Measurements from ENCODE around the gene TADA1.
"Not testable (repeated sequence)": the region's sequence is repeated elsewhere in the genome, so short reads cannot be mapped to it uniquely, and the experiment has no call there.

Gene TADA1

DNA sequence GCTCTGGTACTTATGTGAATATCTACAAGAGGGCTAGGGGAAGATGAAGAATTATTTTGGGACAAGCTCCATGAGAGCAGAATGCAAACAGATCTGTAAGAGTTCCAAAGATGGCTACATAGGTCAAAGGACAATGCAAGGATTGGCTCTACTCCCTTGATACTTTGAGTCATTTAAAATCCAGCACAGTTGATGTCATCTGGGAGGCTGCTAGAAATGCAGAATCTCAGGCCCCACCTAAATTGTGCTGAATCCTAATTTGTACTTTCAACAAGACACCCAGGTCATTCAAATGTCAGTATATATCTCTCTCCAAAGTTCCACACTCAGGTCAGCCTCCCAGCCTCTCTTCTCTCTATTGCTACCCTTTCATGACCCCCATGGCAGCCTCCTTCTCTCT lies 23.7 kb upstream of the TADA1 start:
- FAIRE-seq (no peak), DNase-seq (ENCODE audit: insufficient read length, low spot score) (no peak)

DNA sequence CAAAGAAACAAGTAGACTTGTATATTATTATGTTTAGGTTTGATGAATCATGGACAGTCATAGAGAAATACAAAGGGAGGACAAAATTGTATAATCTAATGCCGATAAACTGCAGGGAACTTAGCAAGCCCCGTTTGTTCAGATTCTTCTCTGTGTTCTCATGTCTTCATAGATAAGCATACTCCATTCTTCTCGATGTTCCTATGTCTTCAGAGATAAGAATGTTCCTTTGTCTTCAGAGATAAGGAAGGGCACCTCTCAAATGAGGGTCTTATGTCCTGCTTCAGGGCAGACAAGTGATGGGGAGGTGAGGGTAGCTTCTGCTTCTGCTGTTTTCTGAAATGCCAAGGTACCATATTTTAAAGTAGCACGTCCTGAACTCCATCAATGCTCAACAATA lies 19.7 kb upstream of the TADA1 start:
- FAIRE-seq (no peak), DNase-seq (ENCODE audit: insufficient read length, low spot score) (no peak)

DNA sequence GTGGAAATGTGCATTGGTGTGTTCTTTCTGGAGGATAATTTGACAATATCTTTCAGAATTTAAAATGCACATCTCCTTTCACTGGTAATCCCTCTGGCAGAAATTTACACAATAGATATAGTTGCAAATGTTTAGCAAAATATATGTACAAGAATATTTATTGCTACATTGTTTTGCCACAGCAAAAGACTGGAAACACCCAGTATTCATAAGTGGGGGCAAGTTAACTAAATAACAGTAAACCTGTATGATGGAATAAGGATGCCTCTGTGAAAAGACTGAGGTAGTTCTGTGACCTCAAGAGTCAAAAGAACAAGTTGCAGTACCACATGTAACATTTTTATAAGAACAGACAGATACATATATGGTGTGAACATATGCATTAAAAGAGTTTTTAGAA lies 13.7 kb upstream of the TADA1 start:
- FAIRE-seq (no peak), DNase-seq (ENCODE audit: insufficient read length, low spot score) (no peak)

DNA sequence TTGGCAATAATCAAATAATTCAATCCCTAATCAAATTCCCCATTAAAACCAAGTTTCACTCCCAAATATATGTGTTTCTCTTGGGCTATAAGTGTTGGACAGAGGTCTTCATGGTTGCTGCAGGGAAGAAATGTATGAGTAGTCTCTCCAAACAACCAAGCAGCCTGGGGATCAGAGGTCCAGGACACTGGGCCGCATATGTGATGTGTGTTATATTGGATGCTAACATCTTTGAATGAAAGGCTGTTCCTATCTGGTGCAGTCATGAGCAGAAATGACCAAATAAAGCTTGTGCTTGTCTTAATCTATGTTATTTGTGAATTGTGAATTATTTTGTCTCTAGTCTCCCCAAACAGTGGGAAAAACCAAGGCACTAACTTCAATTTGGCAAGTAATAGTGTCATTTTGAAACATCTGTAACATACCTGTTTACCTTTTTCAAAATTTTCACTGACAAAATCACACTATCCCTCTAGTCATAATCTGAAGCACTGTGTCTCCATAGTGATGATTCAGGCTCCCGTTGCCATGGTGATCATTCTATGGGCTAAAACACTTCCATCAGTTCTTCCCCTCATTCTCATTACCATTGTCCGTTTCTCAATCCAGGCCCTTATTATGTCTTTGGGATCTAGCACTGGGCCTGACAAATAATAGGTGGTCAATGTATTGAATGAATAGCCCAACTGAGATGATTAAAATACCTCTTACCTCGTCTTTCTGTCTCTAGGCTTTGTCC lies 12.5 kb upstream of the TADA1 start:
- no peak for DNase-seq (ENCODE audit: insufficient read length, low spot score)
- FAIRE-seq: no peak

DNA sequence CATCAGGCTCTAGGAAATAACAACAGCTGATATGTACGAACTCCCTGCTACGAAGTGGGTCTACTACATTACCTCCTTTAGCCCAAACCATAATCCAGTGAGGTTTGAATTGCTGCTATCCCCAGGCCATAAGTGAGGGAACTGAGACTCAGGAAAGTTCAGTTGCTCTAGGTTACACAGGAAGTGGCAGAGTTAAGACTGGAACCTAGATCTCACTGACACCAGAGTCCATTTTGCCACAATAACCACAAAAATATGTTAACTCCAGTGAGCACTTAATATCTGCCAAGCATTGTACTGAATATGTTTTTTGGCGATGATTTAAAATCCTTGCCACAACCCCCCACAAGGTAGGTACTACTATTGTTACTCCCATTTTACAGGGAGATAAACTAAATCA lies 8.9 kb upstream of the TADA1 start:
- FAIRE-seq: no peak
- DNase-seq (ENCODE audit: insufficient read length, low spot score): no peak

DNA sequence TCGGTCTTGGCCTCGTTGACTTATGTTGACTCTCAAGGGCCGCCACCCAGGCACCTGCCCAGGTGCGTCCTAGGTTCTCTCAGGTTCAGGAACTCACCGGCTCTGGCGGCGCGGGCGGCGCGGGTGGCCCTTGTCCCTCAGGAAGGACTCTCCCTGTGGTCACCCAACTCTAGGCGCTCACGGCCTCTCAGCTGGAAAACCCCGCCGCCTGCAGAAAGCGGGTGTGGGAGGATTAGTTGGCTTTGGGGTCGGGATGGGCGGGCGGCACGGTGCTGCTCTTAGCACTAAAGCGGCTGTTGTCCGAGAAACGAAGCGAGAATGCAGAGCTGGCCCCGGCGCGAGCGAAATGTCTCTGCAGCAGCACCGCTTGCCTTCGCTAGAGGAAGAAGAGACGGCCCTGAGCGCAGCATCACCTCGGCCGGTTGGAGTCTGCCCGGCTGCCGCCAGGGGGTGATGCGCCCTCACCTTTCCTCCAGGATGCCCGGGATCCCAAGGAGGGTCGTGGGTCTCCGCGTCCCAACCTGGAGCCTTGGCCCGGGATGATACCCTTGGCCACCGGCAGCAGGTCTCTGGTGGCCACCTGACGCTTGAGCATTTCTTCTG lies 8.1 kb upstream of the TADA1 start:
- DNase-seq (ENCODE audit: insufficient read length, low spot score) (no peak), FAIRE-seq (no peak)

DNA sequence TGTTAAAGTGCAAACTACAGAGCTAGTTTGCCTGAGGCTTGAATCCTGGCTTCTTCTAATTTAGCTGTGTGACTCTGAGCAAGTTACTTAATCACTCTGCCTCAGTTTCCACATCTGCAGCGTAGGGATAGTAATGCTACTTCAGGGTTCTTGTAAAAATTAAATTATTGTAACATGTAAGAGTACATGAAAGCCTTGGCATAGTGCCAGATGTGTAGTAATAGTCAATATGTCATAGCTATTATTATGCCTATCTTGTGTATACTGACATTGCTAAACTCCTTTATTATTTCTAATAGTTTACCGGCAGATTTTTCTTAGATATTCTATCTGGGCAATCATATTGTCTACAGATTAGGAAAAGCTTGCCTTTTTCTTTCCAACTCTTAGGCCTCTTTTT lies 6.8 kb upstream of the TADA1 start:
- DNase-seq (ENCODE audit: insufficient read length, low spot score): no peak
- no peak for FAIRE-seq

DNA sequence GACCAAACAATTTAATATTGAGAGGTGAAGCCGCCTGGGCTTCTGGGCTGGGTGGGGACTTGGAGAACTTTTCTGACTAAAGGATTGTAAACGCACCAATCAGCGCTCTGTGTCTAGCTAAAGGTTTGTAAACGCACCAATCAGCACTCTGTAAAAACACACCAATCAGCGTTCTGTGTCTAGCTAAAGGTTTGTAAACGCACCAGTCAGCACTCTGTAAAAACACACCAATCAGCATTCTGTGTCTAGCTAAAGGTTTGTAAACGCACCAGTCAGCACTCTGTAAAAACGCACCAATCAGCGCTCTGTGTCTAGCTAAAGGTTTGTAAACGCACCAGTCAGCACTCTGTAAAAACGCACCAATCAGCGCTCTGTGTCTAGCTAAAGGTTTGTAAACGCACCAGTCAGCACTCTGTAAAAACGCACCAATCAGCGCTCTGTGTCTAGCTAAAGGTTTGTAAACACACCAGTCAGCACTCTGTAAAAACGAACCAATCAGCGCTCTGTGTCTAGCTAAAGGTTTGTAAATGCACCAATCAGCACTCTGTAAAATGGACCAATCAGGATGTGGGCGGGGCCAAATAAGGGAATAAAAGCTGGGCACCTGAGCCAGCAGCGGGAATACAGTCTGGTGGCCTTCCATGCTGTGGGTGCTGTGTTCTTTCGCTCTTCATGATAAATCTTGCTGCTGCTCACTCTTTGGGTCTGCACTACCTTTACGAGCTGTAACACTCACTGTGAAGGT lies 2.3 kb upstream of the TADA1 start:
- not testable (repeated sequence) for FAIRE-seq; DNase-seq (ENCODE audit: insufficient read length, low spot score)

DNA sequence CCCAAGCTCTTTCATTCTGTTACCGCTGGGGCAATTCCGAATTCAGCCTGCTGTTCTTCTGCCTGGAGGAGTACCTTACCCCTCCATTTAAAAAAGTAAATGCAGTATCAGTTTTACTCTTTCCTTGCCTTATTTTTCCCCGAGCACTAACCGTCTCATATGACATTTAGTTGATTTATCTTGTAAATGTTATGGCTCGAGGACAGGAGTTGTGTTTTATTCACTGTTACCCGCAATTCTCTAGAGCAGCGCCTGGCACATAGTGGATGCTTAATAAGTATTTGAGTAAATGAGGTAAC lies 425 bp upstream of the TADA1 start:
- DNase-seq (ENCODE audit: insufficient read length, low spot score) (no peak), FAIRE-seq (no peak)

DNA sequence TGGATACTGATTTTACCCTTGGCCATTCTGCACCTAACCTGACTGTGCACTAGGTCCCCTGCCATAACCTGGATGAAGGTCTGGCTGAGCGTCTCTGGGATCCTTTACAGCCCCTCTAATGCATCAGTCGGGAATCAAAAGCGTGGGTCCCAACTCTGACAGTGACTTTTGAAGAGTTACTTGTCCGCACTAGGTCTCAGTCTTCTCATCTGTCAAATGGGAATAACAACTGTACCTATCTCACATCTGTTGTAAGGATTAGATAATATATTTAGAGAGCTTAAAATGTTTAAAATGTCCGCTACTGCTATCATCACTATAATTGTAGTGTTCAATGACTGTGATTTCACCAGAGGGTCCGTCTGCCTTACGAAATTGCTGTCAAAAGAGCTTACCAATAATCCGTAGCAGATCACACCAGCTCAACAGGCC lies 746 bp downstream of the TADA1 start:
- no peak for DNase-seq (ENCODE audit: insufficient read length, low spot score)
- FAIRE-seq: no peak

DNA sequence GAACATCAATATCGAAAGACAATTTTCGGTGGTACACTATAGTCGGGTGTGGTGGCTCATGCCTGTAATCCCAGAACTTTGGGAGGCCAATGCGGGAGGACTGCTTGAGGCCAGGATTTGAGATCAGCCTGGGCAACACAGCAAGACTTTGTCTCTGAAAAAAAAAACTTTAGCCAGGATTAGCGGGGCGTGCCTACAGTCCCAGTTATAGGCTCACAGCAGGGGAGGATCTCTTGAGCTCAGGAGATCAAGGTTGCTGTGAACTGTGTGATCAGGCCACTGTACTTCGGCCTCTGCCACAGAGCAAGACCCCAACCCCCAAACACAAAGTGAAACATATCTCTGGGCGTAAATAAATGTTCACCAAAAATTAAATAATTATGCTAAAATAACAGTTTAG lies 1.6 kb downstream of the TADA1 start:
- DNase-seq (ENCODE audit: insufficient read length, low spot score) (no peak), FAIRE-seq (no peak)

DNA sequence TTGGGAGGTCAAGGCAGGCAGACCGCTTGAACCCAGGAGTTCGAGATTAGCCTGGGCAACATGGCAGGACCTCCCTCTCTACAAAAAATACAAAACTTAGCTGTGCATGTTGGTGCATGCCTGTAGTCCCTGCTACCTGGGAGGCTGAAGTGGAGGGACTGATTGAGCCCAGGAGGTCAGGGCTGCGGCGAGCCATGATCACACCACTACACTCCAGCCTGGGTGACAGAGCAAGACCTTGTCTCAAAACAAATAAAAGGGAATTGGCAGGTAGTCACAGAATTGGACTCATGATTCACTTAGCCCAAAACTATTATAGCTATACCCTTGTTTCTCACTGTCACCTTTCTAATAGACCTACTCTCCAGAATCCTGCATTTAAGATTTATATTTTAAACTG lies 5.5 kb downstream of the TADA1 start:
- DNase-seq (ENCODE audit: insufficient read length, low spot score): no peak
- FAIRE-seq: no peak

DNA sequence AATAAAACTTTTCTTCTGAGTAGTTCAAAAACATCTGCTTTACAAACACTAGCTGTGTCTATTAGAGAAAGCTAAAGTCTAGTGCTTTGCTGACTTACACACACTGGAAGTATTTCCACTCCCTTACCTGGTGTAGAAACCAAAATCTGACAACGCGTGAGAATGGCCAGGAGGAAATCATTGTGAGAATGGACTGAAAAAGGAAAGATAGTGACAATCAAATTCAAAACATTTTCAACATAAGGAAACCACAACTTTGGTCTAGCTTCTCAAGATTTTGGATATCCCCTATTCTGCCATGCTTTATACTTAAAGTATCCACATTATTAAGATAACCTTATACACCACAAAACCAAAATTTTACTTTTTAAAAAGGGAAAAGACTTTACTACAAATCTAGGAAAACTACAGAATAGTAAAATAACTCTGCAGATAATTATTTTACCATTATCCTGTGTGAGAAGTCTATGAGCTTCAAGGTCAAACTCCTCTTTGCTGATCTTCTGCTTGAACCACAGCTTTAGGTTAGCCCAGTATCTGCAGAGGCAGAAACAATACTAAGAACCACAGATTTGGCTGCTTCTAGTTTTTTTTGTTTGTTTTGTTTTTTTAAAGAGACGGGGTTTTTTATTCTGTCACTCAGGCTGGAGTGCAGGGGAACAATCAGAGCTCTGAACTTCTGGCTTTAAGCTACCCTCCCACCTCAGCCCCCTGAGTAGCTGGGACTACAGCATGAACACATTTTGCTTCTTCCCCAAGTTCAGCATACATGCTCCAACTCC lies 6.6 kb downstream of the TADA1 start:
- DNase-seq (ENCODE audit: insufficient read length, low spot score): no peak
- FAIRE-seq: no peak

DNA sequence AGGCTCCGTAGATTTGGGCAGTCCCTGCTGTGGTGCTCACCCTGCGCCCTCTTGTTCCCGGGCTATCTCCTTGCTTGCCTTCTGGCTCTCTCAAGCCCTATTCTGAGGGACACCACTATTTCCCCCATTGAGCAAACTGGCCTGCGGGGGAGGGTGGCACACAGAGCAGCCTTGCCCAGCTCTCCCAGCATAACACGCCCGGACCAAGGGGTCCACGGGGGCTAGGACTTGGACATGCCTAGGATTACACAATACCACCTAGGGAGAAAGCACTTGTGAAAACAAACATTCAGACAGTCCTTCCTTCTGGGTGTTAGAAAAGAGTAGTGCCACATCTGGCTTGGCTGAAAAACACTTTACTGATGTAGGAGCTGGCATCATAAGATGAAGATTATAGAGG lies 7.4 kb downstream of the TADA1 start:
- no peak for FAIRE-seq

DNA sequence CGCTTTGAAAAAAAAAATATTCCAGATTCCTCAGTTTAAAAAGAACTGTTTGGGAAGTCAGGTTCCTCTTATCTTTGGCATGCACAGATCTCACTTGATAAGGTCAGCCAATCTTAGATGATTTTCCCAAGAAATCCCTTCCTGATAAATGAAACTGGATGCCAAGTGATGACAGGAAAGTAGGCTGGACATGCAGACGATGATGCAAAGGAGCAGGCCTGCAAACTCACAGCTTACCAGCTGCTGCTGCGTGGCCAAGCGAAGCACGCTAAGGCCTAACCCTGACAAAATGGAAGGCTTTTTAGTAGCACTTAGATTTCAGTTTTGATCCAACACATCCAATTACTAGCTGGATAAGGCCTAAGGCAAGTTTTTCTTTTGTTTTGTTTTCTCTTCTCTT lies 10.1 kb downstream of the TADA1 start:
- no peak for FAIRE-seq
- DNase-seq (ENCODE audit: insufficient read length, low spot score): no peak

More for the DNA sequence above, 7.4 kb downstream of the TADA1 start:
- DNase-seq (ENCODE audit: insufficient read length, low spot score): no peak

DNA sequence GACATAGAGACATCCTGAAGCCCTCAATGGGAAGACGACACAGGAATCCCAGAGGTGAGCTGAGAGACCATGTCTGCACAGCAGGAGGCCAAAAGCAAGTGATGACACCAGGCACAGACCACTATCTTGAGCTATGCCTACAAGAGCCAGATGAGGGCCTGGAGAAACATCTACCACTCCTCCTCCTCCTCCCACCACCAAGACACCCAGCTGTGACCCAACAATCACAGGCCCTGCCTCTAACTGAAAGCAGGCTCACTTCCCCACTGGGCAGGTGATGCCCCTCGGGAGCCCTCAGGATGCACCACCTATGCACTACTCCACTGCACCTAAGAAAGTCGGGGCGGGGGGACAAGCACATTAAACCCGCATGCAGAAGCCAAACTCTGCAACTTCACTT lies 16.5 kb downstream of the TADA1 start:
- FAIRE-seq (no peak), DNase-seq (ENCODE audit: insufficient read length, low spot score) (no peak)

DNA sequence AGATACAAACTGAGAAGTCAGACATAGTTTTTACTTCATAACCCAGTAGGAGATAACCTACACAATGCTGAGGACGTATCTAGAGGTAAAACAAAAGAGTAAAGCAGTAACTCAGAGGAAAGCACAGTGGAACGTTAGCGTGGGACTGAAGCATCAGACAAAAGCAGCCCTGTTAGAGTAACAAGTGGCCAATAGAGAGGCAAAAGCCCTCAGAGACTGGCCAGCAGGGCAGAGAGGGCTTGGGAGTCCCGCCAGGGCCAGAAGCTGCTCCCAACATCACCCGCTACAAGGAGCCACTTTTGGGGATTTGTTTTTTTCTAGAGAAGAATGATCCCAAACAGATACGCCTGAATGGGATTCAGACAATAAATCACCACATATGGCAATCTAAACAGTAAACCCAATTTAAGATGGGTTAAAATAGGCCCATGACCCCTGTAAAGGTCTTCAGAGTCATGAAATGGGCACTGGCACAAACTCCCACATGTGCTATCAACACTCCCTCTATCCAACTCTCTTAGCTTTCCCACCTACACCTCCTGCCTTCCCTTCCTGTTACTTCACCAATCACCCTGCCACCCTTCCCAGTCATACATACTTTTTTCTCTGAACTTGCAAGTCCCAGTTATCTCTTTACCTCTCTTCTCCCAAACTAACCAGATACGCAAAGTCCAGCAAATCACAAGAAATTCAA lies 17.2 kb downstream of the TADA1 start:
- DNase-seq (ENCODE audit: insufficient read length, low spot score) (no peak), FAIRE-seq (no peak)

DNA sequence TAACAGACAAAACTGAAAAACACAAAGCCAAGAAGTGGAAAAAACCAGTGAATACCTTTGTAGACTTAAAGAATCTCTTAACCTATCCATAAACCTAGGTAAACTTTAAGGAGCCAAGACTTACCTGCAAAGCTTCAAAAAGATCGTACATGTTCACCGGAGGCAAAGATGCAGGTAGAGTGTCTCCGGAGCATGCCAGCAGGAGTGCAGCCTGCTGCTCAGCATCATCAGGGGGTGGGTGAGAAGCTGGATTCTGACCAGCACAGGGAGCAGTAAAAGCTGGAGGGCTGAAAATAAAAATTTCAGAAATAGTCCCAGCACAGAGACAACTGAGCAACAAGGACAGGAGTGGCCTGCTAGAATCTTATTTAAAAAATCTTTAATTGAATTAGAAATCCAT lies 18.1 kb downstream of the TADA1 start:
- no peak for FAIRE-seq
- no peak for DNase-seq (ENCODE audit: insufficient read length, low spot score)

DNA sequence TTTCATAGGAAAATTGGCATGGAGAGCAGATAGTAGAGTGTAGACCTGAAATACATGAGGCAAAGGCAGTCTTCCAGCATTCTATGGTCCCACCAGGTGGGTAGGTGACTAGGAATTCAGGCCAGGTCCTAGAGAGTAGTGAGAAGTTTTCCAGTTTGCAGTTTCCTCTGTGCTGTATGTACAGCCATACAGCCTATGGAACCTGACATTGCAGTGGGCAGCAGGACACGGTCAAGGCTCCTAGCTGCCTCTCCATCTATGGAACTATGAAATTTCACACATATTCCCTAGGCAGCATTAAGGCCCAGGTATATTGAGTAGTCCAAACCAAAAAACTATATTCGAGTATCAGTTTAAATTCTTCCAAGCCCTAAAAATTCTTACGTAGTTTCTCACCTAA lies 20.5 kb downstream of the TADA1 start:
- no peak for FAIRE-seq
- DNase-seq (ENCODE audit: insufficient read length, low spot score): no peak

DNA sequence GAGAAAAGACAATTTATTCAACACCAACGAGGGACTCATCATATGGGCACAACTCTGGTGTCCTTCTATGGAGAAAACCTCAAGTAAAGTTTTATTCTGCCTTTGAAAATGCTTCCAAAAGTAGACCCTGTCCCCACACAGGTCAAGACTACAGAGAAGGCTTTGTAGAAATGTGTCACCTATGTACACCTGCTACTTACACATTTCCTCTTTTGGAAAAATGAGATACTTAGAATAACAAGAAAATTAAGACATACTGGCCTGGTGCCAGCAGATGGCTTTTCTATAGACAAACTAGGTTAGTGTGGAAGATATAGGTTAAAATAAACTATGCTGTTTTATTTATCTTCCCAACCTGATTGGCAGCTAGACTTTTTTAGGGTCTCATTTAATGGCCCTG lies 23.1 kb downstream of the TADA1 start:
- no peak for FAIRE-seq
- no peak for DNase-seq (ENCODE audit: insufficient read length, low spot score)

DNA sequence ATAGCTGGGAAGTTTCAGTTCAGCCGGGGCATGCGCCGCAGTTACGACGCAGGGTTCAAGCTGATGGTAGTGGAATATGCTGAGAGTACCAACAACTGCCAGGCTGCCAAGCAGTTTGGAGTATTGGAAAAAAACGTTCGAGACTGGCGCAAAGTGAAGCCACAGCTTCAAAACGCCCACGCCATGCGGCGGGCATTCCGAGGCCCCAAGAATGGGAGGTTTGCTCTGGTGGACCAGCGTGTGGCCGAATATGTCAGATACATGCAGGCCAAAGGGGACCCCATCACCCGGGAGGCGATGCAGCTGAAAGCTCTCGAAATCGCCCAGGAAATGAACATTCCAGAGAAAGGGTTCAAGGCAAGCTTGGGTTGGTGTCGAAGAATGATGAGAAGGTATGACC lies 26.9 kb downstream of the TADA1 start:
- FAIRE-seq: no peak
- DNase-seq (ENCODE audit: insufficient read length, low spot score): no peak

All from HTR-8/SVneo (cell line).